SKM-1 (cell line): ENCODE measurements around the gene ORC2.
"Not testable (repeated sequence)": the region's sequence is repeated elsewhere in the genome, so short reads cannot be mapped to it uniquely, and the experiment has no call there.

Experiments used
- DNase-seq: peaks from one replicate; lab custom pipeline; 2025; ENCODE audit not compliant: unreplicated experiment; lab: John Stamatoyannopoulos, UW

The ORC2 gene

DNA sequence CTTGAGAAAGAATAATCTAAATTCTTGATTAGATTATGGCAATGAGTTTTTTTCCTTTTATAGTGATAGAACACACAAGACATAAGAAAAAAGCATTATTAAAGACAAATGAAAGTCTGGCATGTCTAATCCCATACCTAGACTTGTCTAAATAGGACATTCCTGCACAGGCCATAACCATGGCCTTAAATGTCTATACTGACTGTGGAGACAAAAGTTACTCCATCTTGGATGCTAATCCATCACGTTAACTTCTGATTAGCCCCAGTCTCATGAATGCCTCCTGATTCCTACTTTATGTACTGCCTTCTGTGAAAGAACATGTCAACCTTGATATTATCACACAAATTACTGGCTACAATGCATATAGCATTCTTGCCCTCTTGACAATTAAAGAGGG is 23.6 kb downstream of the ORC2 start:
- DNase-seq: no peak

DNA sequence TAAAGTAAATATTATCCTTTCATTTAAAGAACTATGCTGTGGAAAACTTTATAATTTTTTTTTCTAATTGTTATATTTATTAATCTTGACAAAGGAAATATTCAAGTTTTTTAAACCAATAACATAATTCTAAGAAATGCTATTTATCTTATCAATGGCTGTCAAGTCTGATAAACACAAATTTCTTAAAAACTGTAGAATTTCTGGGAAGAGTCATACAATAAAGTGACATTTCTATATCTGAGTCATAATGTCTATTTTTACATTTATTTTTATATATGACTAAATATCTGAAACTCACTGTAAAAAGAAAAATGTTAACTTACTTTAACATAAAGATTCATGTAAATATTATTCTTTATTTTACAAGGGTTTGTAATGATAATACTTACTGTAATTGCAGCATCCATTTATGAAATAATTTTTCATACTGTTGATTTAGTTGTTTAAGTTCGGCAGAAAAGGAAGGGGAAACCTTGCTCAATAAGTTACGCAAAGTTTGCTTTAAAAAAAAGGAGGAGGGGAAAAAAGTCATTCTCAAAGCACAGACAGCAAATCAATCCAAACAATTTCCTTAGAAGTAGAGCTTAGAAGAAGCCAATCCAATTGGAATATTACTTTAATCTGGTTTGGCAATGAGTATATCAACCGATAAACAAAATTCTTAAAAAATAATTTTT is 32.4 kb downstream of the ORC2 start:
- no peak for DNase-seq

DNA sequence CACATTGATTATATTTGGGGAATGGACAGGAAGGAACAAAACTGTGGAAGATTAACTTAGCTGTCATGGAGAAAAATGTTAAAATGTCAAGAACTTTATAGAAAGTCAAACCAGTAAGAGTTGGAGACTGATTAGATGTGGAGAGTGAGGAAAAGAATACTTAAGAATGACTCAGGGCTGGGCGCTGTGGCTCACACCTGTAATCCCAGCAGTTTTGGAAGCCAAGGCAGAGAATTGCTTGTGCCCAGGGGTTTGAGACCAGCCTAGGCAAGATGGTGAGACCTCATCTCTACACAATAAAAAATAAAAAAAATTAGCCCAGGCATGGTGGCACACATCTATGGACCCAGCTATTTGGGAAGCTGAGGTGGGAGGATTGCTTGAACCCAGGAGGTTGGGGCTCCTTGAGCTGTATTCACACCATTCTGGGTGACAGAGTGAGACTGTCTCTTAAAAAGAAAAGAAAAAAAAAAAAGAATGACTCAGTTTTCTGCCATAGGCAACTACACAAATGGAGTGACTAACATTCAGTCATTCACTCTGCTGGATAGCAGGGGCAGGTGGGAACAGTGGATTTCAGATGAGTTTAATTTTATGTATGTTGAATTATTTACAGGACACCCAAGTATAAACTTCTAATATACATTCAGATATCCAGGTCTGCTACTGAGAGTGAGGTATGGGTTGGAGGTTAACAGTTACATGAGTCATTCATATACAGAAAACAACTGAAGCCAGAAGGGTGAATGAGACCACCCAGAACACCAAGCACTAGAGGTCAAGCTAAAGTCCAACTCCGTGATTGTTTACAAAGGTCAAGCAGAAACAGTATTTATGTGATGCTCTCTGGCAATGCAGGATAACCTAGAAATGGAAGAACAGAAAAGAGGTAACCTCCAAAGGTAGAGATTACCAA is 33.9 kb downstream of the ORC2 start:
- DNase-seq: no peak

DNA sequence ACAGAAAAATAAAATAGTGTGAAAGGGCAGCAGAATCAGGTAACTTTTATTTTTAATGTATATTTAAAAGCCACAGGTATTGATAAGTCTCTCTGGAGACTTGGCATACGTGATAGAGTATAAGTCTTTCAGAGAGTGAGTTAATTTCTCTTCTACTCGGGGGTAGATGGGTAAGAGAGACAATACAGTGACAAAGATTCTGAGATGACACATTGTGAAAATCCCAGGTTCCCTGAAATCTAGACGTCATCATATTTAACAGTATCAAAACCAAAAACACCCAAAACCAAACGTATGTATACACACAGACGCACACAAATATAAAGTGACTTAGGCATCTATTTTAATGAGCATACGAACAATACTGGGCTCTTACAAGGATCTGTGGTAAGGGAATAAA is 41.0 kb downstream of the ORC2 start:
- no peak for DNase-seq

DNA sequence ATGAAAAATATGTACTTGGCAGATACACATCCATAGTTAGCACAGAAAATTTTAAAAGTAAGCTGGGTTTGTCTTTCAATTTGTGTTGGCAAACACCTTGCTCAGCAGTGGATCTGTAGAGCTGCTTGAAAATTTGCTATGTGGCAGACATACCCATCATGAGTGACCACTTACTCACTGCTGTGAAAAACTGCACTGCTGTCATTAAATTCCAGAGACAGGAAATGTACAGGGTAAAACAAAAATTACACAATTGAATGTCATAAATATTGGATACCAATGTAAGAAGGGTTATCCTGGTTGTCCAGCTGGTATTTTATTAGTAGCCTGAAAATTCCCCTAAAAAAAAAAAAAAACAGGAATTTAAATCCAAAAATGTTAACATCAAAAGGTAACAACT is 49.8 kb downstream of the ORC2 start:
- DNase-seq: no peak

DNA sequence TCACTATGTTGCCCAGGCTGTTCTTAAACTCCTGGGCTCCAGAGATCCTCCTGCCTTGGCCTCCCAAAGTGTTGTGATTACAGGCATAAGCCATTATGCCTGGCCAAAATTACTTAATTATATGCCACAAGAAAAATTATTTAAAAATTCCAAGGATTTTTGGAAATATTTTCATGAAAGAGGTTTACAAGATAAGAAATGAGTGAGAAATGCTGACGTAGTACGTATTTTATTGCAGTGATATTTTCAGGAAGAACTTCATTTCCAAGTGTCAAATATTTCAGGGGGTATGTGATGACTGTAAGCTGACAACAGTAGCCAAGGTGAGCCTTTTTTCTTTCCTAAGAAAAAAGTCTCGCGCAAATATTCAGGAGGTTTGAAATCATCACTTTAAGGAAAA is 53.5 kb downstream of the ORC2 start:
- DNase-seq: no peak

DNA sequence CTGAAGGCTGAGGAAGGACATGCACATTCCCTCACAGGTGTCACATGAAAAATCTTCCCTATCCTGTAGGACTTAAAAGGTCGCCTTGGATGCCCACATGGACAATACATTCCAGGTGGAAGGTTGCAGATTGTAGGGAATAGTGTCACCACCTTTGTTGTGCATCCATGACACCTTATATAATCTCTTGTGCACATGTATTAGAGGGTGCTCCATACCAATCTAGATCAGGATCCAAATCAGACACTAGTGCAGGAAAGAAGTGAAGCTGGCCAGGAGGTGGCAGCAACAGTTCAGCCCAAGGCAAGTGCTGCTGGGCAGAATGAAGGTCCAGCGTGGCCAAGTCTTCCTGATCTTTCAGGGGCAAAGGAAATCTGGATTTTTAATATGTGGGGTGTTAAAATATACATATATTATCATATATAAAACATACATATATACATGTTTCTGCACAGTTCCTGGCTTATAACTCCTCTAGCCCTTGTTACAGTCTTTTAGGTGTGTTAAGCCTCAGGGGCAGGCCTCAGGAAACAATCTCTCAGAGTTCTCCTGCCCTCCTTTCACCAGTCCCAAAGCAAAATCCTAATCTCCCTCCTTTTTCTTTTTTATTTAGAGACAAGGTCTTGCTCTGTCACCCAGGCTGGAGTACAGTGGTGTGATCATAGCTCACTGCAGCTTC is 57.7 kb downstream of the ORC2 start:
- peak; percentile 52 for DNase-seq

DNA sequence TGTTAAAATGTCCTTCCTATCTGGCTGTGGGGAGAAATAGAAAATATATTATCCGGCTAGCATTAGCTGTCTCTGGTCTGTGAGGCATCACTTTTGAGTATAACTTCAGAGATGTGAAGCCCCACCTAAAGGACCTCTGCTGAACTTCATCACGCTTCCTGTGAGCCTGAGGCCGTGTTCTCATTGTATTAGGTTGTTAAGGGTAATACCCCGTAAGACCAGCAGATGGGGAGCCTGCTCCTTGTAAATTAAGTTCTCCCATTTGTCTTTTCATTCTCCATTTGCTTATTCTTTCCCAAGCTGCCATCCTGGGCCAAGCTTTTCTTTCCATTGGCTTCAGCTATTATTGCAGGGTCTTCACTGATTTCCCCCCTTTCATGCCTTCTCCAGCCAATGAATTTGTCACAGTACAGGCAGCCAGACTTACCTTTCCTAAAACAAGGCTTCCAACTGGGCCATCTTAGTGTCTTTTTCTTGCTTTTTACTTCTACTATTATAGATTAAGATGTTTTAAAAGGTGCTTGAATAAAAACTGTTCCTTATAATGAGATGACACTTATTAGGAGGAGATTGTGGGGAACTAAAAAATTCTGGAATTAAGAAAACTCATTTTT is 61.9 kb downstream of the ORC2 start:
- DNase-seq: peak; percentile 86

DNA sequence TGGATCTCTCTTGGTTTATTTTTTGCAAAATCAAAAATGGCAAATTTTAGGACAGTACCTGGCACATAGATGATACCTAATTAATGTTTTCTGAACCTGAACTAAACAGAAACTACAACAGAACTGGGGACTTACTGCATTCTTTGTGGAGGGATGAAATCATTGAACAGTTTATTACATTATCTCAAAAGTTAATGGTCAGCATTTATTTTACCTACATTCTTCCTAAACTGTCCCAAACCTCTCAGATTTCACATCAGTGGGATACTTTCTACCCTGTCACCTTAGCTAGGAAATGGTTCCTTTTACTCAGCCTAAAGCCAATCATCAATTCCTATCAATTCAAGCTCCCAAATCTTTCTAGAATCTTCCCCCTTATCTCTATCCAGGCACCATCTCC is 64.0 kb downstream of the ORC2 start:
- no peak for DNase-seq

DNA sequence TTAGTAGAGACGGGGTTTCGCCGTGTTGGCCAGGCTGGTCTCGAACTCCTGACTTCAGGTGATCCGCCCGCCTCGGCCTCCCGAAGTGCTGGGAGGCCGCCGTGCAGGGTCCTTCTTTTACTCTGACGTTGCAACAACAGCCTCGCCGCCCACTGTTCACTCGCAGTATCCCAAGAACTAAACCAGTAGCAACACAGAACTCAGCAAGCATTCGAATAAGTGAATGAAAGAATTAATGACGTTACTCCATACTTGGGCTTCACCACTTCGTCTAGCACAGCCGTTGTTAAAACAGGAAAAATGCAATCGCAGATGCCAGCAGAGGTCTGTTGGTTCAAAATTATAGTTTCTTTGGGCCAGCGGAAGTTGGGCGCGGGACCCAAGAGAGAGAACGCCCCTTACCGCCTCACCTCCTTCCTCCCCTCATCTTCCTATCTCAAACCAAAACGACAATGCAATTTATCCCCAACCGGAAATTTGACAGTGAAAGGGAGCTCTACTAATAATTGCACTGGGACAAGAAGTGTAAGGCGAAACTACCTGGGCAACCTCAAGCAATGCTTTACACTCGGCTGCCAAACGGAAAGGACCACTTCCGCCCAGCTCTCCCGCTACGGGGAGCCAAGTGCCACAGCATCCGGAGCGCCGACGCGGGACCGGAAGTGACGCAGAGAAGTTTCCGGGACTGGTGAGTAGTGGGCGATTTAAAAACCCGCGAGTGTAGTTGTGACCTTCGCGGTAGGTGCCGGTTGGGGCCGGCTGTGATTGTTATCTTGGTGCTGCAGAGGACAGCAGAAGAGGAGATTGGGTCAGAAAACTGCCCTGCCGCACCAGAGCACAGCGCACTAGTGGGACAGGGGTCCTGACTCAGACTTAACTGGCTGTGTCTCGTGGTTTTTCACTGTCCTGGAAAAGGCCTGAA is 74.5 kb downstream of the ORC2 start, which contains the start of the genes NIF3L1 and PPIL3:
TSS of gene NIF3L1 (plus strand) at position 668 of the 922 bp plus-strand sequence. CDS start 2,573 bp downstream, outside the sequence.
TSS of gene PPIL3 (minus strand) at position 374 of the 922 bp plus-strand sequence. CDS start 1,462 bp downstream, outside the sequence.
- peak; percentile 91 for DNase-seq

DNA sequence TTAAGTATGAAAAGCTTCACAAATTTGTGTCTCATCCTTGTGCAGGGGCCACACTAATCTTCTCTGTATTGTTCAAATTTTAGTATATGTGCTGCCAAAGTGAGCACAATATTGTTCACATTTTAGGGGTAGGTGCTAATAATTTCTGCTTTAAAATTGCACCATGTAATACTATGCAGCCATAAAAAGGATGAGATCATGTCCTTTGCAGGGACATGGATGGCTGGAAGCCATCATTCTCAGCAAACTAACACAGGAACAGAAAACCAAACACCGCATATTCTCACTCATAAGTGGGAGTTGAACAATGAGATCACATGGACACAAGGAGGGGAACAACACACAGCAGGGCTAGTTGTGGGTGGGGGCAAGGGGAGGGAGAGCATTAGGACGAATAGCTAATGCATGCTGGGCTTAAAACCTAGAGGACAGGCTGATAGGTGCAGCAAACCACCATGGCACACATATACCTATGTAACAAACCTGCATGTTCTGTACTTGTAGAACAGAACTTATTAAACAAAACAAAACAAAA is 81.7 kb downstream of the ORC2 start:
- not testable (repeated sequence) for DNase-seq

DNA sequence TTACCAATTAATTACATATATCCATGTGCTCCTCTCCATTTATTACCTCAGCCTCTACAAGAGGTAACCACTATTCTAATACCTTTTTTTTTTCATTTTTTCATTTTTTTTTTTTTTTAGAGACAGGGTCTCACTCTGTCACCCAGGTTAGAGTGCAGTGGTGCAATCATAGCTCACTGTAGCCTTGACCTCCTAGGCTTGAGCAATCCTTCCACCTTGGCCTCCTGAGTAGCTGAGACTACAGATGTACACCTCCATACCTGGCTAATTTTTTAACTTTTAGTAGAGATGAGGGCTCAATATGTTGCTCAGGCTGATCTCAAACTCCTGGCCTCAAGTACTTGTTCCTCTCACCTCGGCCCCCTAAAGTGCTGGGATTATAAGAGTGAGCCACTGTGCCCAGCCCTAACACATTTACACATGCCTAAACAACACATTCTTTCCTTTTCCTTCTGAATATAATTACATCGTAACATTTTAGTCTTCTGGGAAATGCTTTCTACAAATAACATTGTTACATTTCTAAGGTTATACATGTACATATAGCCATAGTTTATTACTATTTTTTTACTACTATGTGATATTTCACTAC is 85.1 kb downstream of the ORC2 start:
- DNase-seq: no peak

DNA sequence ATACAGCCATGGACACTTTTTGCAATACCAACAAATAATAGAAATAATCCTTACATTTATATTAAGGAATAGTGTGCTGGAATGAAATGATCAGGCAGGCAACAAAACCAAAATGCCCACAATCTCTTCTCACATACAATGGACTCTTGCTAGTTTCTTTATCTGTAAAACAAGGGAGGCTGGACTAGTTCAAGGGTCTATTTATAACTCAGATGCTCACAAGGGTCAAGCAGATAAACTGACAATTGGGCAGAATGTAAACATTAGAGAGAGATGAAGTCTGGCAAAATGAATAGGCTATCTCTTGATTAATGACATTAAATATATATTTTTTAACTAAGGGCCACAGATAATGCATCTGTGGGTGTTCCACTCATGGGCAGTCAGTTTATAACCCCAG is 86.0 kb downstream of the ORC2 start:
- no peak for DNase-seq

DNA sequence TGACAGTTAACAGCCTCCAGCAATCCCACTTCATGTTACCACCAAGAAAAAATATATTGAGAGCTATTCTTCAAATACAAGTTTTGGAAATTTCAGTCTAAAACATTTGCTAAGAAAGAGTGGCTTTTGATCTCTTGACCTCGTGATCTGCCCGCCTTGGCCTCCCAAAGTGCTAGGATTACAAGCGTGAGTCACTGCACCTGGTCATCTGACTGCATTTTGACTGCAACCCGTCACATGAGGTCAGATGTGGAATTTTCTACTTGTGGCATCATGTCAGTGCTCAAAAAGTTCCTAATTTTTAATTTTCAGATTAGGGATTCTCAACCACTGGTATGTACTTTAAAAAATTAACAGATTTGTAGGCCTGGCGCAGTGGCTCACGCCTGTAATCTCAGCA is 89.9 kb downstream of the ORC2 start:
- DNase-seq: no peak

DNA sequence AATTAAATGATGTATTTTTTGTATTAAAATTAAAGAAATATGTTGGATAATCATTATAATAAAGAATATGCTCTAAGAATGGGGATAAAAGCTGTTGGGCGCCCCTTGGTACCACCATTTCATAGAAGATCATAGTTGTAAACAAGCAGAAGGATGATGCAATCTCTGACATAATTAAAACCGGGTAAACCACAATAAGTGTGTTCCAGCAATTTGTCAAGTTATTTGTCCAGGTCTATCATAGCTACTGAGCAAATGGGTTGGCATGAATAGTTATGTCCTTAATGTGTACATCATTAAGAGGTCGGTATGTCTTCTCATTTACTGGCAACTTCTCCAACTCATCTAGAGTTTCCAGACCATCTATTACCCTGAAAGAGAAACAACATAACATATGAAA is 92.3 kb downstream of the ORC2 start:
- DNase-seq: no peak

DNA sequence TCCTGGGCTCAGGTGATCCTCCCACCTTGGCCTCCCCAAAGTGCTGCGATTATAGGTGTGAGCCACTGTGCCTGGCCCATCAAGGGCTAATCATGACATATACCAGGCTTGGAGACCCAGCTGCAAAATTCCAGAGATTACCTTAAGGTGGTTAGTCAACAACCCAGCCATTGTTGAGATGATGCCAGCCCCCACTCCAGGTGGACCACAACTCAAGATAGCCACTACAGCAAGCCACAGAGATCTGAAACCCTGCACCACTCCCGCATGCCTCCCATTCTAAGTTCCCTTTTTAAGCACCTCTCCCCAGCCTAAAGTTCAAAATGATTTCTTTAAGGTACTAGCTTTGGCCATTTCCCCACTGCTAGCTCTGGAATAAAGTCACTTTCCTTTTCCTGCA is 94.4 kb downstream of the ORC2 start:
- DNase-seq: no peak

DNA sequence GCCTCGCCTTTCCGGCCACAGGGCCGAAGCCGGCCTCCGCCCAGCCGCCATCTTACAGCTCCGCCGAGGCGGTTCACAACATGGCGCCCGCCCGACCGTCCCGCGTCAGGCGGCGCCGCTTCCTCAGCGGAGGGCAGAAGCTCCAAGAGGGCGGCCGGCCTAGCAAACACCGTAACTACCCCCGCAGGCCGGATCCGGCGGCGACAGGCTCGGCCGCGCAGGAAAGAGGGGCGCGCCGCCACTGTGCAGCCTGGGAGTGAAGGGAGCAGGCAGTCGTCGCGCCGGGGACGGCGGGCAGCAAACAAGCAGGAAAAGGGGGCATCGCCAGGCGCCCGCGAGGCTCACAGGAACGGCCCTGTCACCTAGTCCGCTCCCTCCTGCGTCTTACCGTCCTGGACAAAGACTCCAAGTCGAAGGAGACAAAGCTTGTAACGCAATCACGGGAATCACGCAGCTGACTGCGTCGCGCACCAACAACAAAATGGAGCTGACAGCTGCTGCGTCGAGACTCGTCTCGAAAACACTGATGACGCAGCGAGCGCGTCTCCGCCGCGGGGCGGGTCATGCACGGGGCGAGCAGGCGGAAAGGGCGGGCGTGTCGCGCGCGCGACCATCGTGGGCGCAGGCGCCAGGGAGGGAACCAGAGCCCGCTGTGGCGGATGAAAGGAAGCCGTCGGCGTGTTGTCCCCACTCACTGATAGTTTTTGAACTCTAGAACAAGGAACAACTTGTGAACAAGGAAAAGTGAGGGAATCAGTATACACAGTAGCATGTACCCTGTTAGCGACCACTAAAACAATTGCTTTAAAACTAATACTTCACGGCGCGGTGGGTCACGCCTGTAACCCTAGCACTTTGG is 99.1 kb downstream of the ORC2 start, which contains the start of gene CLK1:
TSS of gene CLK1 (minus strand) at position 483 of the 859 bp plus-strand sequence. CDS start 2,796 bp downstream, outside the sequence.
- DNase-seq: peak; percentile 73

DNA sequence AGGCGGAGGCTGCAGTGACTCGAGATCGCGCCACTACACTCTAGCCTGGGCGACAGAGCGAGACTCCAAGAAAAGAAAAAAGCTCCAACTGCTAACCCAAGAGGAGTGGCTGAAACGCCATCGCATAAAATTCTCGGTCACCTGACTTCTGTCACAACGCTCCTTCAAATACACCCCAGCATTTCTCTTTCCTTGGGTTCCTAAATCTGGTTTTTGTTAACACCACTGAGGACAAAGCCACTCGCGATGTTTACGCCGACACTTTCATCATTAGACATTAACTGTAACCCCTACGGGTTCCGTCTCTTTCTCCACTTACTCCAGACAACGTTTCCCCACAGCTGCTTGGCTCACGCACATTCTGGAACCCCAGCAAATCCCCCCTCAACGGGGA is 99.7 kb downstream of the ORC2 start:
- no peak for DNase-seq
